Bronchial epithelial cell (primary cell): ENCODE results near the gene CCDC149. TPM values are rescaled to one million over a fixed set of nuclear protein-coding genes. Genes with fewer than 3 reads are reported as not detected.

Source experiments
- DNase-seq: peaks from one replicate; pipeline ENCODE4 v3.0.0-alpha.2; 2010; ENCODE audit warnings: low read depth
- FAIRE-seq: peaks from 2 replicates; lab custom pipeline; 2011; peaks lifted over from hg19 to GRCh38; lab: Jason Lieb, UNC
- H3K27me3 ChIP-seq: 2 replicates; pipeline ENCODE4 v1.5.1; 2011; ENCODE audit warnings: low read length; ENCODE audit not compliant: control insufficient read depth, insufficient read depth
- H3K36me3 ChIP-seq: 2 replicates; pipeline ENCODE4 v1.5.1; 2011; ENCODE audit warnings: low read length; ENCODE audit not compliant: control insufficient read depth, insufficient read depth
- H3K4me3 ChIP-seq: 2 replicates; pipeline ENCODE4 v1.5.1; 2011; ENCODE audit warnings: mild to moderate bottlenecking, low read depth, low read length, control low read depth
- total RNA-seq: library from RNA; depleted of rRNA; stranded (reverse); fragments of >200 nt; gene quantifications from 2 replicates; pipeline ENCODE4 v1.2.1, GENCODE V29; 2014
- TF ChIP-seq, protein P1 (sequence below): IDR thresholded peaks from 2 replicates; pipeline ENCODE4 v1.5.1; 2011; ENCODE audit warnings: mild to moderate bottlenecking, moderate library complexity, low read length, control low read depth, inconsistent platforms; ENCODE audit not compliant: insufficient read depth, severe bottlenecking

The CCDC149 gene
- total RNA-seq, 1 donor from 2014 or later = 4.2 TPM

GRCh38 chr4:24780936-24781495 lies 131.8 kb downstream of the CCDC149 start:
- DNase-seq = no peak
- TF ChIP-seq, protein P1, sequence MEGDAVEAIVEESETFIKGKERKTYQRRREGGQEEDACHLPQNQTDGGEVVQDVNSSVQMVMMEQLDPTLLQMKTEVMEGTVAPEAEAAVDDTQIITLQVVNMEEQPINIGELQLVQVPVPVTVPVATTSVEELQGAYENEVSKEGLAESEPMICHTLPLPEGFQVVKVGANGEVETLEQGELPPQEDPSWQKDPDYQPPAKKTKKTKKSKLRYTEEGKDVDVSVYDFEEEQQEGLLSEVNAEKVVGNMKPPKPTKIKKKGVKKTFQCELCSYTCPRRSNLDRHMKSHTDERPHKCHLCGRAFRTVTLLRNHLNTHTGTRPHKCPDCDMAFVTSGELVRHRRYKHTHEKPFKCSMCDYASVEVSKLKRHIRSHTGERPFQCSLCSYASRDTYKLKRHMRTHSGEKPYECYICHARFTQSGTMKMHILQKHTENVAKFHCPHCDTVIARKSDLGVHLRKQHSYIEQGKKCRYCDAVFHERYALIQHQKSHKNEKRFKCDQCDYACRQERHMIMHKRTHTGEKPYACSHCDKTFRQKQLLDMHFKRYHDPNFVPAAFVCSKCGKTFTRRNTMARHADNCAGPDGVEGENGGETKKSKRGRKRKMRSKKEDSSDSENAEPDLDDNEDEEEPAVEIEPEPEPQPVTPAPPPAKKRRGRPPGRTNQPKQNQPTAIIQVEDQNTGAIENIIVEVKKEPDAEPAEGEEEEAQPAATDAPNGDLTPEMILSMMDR = no peak
- Histone ChIP-seq H3K4me3 (no peak overlapping the region), H3K36me3 (no peaks in the 10 kb centered on the region), H3K27me3 (no peaks in the 10 kb centered on the region)
- FAIRE-seq = no peak

- DNase-seq = peak; percentile 28
- Histone ChIP-seq H3K4me3 (no peak overlapping the region), H3K36me3 (no peaks in the 10 kb centered on the region), H3K27me3 (no peaks in the 10 kb centered on the region)
- FAIRE-seq = no peak
- TF ChIP-seq, protein P1 = no peak
Observed at GRCh38 chr4:24778464-24779225, 134.2 kb downstream of the CCDC149 start.

GRCh38 chr4:24777536-24778463 lies 135.0 kb downstream of the CCDC149 start:
- no peak overlapping the region for H3K4me3 ChIP-seq
- no peaks in the 10 kb centered on the region for H3K27me3 ChIP-seq
- DNase-seq (no peak), FAIRE-seq (no peak)
- no peaks in the 10 kb centered on the region for H3K36me3 ChIP-seq
- TF ChIP-seq, protein P1 = no peak

GRCh38 chr4:24775750-24776149 lies 137.1 kb downstream of the CCDC149 start:
- FAIRE-seq = no peak
- TF ChIP-seq, protein P1 = no peak
- Histone ChIP-seq H3K4me3 (no peak overlapping the region), H3K36me3 (no peaks in the 10 kb centered on the region), H3K27me3 (no peaks in the 10 kb centered on the region)
- no peak for DNase-seq

DNA sequence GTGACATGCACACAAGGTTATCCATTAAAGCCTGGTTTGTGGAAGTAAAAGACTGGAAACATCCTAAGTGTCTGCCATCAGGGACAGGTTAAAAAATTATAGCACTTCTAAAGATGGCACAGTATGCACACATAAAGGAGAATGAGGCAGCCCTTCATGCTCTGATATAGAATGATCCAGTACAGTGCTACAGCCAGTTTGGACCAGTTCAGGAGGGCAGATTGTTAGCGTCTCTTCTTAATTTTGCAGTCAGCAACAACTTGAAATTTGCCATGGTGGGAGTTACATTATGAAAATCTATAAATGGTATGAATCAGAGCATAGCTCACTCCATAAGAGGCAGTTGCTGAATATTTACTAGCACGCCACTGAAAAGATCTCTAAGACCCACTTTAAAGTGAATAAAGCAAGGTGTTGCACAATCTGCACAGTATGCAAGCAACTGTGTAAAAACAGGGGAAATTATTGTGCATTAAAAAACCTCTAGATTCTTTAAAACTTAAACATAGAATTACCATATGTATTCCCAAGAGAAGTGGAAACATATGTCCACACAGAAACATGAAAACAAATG lies 137.7 kb downstream of the CCDC149 start:
- TF ChIP-seq, protein P1 = no peak
- Histone ChIP-seq H3K36me3 (no peaks in the 10 kb centered on the region), H3K27me3 (no peaks in the 10 kb centered on the region), H3K4me3 (no peak overlapping the region)
- no peak for DNase-seq
- no peak for FAIRE-seq
